HG03575 (cell line): ENCODE results near the gene OPALIN.
"Not testable (repeated sequence)": the region's sequence is repeated elsewhere in the genome, so short reads cannot be mapped to it uniquely, and the experiment has no call there.

ENCODE experiments used
- ATAC-seq: cut with Tn5 transposase; IDR thresholded peaks from one replicate; pipeline ENCODE4 v1.9.1; 2021; ENCODE audit not compliant: unreplicated experiment, insufficient number of reproducible peaks, low FRiP score; ENCODE audit errors: extremely low read depth

Gene OPALIN

GRCh38 chr10:96310321-96310669 lies 48.5 kb downstream of the OPALIN start:
- ATAC-seq = no peak

GRCh38 chr10:96309628-96310320 lies 49.0 kb downstream of the OPALIN start:
- ATAC-seq = no peak

GRCh38 chr10:96308854-96309253 lies 49.9 kb downstream of the OPALIN start:
- not testable (repeated sequence) for ATAC-seq

- no peak for ATAC-seq
Measured at GRCh38 chr10:96306516-96306915, 52.3 kb downstream of the OPALIN start.

DNA sequence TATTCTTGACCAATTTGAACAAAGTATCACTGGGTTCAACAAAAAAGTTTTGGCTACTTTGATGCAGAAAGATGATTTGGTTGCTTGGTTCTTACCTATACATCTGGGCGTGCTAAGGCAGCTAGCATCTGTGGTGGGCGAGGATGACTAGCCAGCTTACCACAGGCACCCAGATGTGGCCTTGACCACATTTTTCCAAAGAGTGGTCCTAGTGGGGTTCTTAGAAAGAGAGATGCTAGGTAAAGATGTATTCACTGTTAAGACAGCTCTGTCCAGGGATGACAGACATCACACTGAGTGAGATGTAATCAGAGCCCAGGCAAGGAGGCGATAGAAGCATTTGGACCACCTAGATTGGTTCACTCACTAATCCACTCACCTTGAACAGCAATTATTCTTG lies 53.8 kb downstream of the OPALIN start:
- no peak for ATAC-seq

DNA sequence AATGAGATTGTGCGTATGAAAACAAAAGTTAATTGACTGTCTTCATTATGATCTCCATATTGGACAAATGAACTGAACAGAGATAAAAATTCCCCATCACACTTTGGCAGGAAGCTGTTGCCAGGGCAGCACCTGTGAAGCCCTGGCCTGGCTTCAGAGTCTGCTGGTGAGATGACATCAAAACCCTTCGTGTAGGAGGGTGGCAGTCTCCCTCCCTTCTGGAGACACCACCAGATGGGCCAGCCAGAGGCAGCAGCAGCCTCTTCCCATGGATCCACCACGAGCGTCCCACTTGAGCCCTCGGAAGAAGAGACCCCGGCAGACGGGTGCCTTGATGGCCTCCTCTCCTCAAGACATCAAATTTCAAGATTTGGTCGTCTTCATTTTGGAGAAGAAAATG lies 54.6 kb downstream of the OPALIN start, which contains the start of gene DNTT:
TSS of gene DNTT (plus strand) at position 205 of the 400 bp plus-strand sequence. CDS start at position 269, 64 bp downstream.
- ATAC-seq = no peak

DNA sequence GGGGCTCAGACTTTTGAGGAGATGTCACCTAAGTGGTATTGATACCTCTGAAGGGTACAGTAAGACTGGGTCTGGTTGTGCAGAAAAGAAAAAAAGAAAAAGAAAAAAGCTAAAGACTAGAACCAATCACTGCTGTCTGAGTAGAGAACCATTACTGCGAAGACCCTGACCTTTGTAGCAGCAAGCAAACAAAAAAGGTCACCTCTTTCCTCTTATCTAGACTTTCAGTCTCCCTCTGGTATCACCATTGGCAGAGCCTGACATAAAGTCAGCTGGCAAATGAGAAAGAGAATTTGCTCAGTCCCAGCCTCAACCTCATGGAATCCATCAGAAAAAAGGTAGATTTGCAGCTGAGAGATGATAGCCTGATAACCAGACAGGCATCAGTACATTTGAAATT lies 57.2 kb downstream of the OPALIN start:
- no peak for ATAC-seq

DNA sequence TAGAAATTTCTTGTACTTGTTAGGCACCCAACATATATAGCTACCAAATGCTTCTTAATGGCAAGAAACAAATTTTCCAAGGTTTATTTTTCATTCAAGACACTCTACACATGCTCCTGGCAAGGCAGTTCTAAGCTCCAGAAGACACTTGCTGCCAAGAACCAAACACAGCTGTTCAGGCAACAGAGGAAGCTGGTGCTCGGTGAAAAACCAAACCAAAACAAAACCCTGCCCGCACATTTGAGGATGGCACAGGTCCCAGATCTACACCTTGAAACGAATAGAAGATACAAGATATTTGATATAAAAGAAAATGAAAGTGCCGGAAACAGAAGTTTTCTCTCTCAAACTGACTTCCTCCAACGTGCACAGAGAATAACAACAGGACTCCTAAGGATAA lies 59.4 kb downstream of the OPALIN start:
- no peak for ATAC-seq

GRCh38 chr10:96298362-96298761 lies 60.4 kb downstream of the OPALIN start:
- ATAC-seq = no peak

DNA sequence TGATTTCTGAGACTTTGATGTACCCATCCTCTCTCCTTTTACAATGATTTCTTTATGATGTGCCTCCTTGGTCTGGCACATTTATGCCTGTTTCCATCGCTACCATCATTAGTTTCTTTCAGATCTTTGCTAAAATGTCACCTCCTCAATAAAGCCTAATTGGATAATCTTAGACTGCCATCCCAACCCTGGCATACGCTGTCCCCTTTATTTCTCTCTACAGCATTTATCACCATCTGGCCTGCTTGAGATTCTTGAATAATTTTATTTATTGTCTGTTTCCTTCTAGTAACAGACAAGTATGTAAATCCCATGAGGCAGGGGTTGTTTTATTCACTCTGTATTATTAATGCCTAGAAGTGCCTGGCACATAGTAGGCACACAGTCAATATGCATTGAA lies 61.3 kb downstream of the OPALIN start:
- ATAC-seq = no peak

DNA sequence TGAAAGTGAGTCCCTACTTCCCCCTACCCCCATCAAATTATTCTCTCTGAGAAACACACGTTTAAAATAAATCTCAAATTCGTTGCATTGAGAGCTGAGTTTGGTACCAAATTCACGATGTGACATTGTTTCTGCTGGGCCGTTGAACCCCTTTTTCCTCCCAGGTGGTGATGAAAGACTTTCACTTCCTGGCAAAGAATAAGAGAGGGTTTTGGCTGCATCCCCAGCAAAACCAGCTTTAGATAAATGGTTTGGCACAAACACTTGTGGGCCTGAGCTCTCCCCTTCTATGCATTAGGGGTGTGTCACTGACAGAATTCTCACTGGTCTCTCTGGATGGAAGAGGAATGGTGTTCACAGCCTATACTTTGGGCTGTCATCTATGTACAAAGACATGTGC lies 63.3 kb downstream of the OPALIN start:
- ATAC-seq = no peak
